Spleen (tissue), 7 donors: ENCODE measurements around the gene CREB3L4.

Experiments
- POLR2A ChIP-seq, 3 donors: fragments of 450-650 bp; IDR thresholded peaks; one replicate each; pipeline ENCODE4 v1.5.1; 2017; ENCODE audit warnings: antibody characterized with exemption in 3 of 3, mild to moderate bottlenecking in 1 of 3
- POLR2AphosphoS5 ChIP-seq, 3 donors: sonication (generic); formaldehyde crosslinking; IDR thresholded peaks; one replicate each; pipeline ENCODE4 v1.5.1; 2017; ENCODE audit warnings: antibody characterized with exemption in 3 of 3
- TF ChIP-seq, protein P1 (sequence below), 11 experiments: fragments of 200-600 bp in 7 of 11; fragments of 450-650 bp in 4 of 11; sonication (generic) in 4 of 11; IDR thresholded peaks in 8 of 11; conservative IDR thresholded peaks in 3 of 11; 1 replicate in 7 of 11; 2 replicates in 4 of 11; pipeline versions ENCODE4 v1.4.0 to v1.8.0; 2016 to 2021; ENCODE audit warnings: antibody characterized with exemption in 11 of 11, inconsistent platforms in 4 of 11, mild to moderate bottlenecking in 1 of 11
- donor health status: DM: no; HTN: no; CAD: no; lungs with moderate emphysema.
- donor health status: DM: no; HTN: no; CAD: no.
- donor health status: DM: no; HTN: no; CAD: no.

DNA sequence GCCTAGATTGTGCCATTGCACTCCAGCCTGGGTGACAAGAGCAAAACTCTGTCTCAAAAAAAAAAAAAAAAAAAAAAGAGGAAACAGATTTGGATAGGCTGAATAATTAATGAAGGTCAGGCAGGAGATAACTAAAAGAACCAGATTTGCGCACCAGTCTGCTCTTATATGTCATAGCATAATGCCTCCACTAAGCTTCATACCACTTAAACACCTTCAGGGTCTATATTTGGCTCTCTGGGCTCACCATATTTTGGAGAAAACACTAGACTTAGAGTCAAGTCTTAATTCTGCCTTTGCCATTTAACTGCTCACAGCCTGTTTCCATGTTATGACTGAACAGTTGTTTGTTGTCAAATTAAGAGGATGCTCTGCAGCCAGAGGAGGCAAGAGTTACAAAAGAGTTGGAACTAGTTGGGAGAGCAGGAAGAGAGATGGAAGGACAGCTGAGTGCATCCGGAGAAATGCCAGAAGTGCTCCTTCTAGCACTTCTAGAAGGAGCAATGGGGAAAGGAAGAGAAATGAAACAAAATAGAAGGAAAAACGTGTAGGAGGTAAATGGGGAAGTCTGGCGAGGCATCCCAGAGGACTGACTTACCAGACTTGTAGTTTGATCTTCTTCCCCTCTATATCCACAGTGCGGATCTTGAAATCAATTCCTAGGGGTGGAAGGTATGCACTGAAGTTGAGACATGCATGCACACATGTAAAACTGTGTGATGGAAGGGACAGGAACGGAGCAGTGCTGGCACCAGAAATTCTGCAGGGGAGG is 16.6 kb downstream of the CREB3L4 start:
- TF ChIP-seq, protein P1, sequence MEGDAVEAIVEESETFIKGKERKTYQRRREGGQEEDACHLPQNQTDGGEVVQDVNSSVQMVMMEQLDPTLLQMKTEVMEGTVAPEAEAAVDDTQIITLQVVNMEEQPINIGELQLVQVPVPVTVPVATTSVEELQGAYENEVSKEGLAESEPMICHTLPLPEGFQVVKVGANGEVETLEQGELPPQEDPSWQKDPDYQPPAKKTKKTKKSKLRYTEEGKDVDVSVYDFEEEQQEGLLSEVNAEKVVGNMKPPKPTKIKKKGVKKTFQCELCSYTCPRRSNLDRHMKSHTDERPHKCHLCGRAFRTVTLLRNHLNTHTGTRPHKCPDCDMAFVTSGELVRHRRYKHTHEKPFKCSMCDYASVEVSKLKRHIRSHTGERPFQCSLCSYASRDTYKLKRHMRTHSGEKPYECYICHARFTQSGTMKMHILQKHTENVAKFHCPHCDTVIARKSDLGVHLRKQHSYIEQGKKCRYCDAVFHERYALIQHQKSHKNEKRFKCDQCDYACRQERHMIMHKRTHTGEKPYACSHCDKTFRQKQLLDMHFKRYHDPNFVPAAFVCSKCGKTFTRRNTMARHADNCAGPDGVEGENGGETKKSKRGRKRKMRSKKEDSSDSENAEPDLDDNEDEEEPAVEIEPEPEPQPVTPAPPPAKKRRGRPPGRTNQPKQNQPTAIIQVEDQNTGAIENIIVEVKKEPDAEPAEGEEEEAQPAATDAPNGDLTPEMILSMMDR (IDR thresholded peaks at IDR 0.05 in 8 of 11, conservative IDR thresholded peaks at IDR 0.05 in 3 of 11) = no peak
- no peak for TF ChIP-seq POLR2A (IDR thresholded peaks at IDR 0.05)
- peak in 1 of 3 donors; percentile 52 for TF ChIP-seq POLR2AphosphoS5 (IDR thresholded peaks at IDR 0.05)
